GM18511 (cell line): ENCODE measurements around the gene SLC5A11.
"Not testable (repeated sequence)": the region's sequence is repeated elsewhere in the genome, so short reads cannot be mapped to it uniquely, and the experiment has no call there.

Experiments
- ATAC-seq: cut with Tn5 transposase; IDR thresholded peaks from one replicate; pipeline ENCODE4 v1.9.1; 2021; ENCODE audit warnings: mild to moderate bottlenecking, moderate library complexity; ENCODE audit not compliant: unreplicated experiment

Gene SLC5A11

GRCh38 chr16:24856871-24857270 lies 11.1 kb downstream of the SLC5A11 start:
- not testable (repeated sequence) for ATAC-seq

GRCh38 chr16:24858219-24859041 lies 12.7 kb downstream of the SLC5A11 start:
- no peak for ATAC-seq

GRCh38 chr16:24861461-24861860 lies 15.7 kb downstream of the SLC5A11 start:
- ATAC-seq = no peak

GRCh38 chr16:24863582-24864437 lies 18.0 kb downstream of the SLC5A11 start:
- no peak for ATAC-seq

GRCh38 chr16:24869033-24869432 lies 23.3 kb downstream of the SLC5A11 start:
- ATAC-seq = no peak

- no peak for ATAC-seq
These were observed 26.1 kb downstream of the SLC5A11 start for GRCh38 chr16:24871891-24872290.

GRCh38 chr16:24873028-24873427 lies 27.3 kb downstream of the SLC5A11 start:
- no peak for ATAC-seq

- ATAC-seq = no peak
These were observed 29.7 kb downstream of the SLC5A11 start for GRCh38 chr16:24875466-24875865.

GRCh38 chr16:24876231-24876630 lies 30.5 kb downstream of the SLC5A11 start:
- no peak for ATAC-seq

- ATAC-seq = no peak
These were observed 33.9 kb downstream of the SLC5A11 start for GRCh38 chr16:24879684-24880083.

GRCh38 chr16:24883714-24884151 lies 38.0 kb downstream of the SLC5A11 start:
- ATAC-seq = no peak

GRCh38 chr16:24887472-24887871 lies 41.7 kb downstream of the SLC5A11 start:
- ATAC-seq = no peak

GRCh38 chr16:24890746-24891145 lies 45.0 kb downstream of the SLC5A11 start:
- ATAC-seq = no peak

GRCh38 chr16:24896439-24896838 lies 50.7 kb downstream of the SLC5A11 start:
- ATAC-seq = peak; percentile 66

GRCh38 chr16:24897522-24897921 lies 51.8 kb downstream of the SLC5A11 start:
- ATAC-seq = not testable (repeated sequence)

- no peak for ATAC-seq
These were observed 54.5 kb downstream of the SLC5A11 start for GRCh38 chr16:24900230-24900629.

- ATAC-seq = no peak
These were observed 60.5 kb downstream of the SLC5A11 start for GRCh38 chr16:24906199-24906808.

GRCh38 chr16:24906901-24907300 lies 61.1 kb downstream of the SLC5A11 start:
- ATAC-seq = no peak

- ATAC-seq = no peak
These were observed 63.0 kb downstream of the SLC5A11 start for GRCh38 chr16:24908716-24909115.

GRCh38 chr16:24909856-24910255 lies 64.1 kb downstream of the SLC5A11 start:
- no peak for ATAC-seq

- ATAC-seq = no peak
These were observed 69.3 kb downstream of the SLC5A11 start for GRCh38 chr16:24915019-24915418.
